ENCODE measurements around the gene GPR55. TPM values are rescaled to one million over a fixed set of nuclear protein-coding genes. Genes with fewer than 3 reads are reported as not detected.

GPR55 gene
- total and polyA plus RNA-seq, 10 of the 15 experiments (the other 5 are each of a cell fraction or from before 2014, with no cell fraction given): 2.1 to 30.1 (median 16.2) TPM

DNA sequence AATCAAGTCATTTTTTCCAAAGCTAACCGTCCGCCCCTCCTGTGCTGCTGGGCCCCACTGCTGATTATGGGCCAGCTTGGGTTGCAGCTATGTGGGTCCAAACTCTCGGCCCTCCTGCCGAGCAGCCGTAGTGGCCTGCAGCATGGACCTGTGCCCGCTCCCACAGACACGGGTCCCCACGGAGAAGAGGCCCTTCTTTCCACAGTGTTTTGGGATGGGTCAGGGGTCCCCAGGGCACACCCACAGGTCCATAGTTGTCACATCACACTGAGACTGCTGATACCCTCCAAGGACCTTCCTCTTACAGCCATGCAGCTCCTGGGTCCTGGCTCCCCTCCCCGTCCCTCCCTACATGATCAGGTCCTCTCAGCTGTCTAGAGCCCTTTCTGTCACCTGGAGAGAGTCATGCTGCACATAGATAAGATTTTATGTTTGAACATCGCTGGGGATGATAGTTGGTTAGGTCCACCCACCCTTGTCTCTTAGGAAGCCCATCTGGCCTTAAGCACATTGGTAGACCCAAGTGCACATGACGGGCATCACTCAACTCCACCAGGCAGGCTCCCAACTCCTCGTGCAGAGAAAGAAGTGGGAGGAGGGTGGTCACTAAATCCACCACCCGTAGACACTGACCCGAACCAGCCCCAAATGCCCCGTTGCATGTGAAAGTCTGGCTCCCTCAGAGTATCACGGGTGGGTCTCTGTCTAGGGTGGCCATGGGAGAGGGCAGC lies 17.5 kb downstream of the GPR55 start (continued):
- TF ChIP-seq, protein P1, sequence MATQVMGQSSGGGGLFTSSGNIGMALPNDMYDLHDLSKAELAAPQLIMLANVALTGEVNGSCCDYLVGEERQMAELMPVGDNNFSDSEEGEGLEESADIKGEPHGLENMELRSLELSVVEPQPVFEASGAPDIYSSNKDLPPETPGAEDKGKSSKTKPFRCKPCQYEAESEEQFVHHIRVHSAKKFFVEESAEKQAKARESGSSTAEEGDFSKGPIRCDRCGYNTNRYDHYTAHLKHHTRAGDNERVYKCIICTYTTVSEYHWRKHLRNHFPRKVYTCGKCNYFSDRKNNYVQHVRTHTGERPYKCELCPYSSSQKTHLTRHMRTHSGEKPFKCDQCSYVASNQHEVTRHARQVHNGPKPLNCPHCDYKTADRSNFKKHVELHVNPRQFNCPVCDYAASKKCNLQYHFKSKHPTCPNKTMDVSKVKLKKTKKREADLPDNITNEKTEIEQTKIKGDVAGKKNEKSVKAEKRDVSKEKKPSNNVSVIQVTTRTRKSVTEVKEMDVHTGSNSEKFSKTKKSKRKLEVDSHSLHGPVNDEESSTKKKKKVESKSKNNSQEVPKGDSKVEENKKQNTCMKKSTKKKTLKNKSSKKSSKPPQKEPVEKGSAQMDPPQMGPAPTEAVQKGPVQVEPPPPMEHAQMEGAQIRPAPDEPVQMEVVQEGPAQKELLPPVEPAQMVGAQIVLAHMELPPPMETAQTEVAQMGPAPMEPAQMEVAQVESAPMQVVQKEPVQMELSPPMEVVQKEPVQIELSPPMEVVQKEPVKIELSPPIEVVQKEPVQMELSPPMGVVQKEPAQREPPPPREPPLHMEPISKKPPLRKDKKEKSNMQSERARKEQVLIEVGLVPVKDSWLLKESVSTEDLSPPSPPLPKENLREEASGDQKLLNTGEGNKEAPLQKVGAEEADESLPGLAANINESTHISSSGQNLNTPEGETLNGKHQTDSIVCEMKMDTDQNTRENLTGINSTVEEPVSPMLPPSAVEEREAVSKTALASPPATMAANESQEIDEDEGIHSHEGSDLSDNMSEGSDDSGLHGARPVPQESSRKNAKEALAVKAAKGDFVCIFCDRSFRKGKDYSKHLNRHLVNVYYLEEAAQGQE (IDR thresholded peaks at IDR 0.05; ENCODE audit: low read depth, low read length): no peak
- TF ChIP-seq IKZF1 (conservative IDR thresholded peaks at IDR 0.05) (no peak), NBN (IDR thresholded peaks at IDR 0.05) (no peak), SRF (IDR thresholded peaks at IDR 0.05; ENCODE audit: low read depth in 2 of 2, low read length in 2 of 2) (no peak)

DNA sequence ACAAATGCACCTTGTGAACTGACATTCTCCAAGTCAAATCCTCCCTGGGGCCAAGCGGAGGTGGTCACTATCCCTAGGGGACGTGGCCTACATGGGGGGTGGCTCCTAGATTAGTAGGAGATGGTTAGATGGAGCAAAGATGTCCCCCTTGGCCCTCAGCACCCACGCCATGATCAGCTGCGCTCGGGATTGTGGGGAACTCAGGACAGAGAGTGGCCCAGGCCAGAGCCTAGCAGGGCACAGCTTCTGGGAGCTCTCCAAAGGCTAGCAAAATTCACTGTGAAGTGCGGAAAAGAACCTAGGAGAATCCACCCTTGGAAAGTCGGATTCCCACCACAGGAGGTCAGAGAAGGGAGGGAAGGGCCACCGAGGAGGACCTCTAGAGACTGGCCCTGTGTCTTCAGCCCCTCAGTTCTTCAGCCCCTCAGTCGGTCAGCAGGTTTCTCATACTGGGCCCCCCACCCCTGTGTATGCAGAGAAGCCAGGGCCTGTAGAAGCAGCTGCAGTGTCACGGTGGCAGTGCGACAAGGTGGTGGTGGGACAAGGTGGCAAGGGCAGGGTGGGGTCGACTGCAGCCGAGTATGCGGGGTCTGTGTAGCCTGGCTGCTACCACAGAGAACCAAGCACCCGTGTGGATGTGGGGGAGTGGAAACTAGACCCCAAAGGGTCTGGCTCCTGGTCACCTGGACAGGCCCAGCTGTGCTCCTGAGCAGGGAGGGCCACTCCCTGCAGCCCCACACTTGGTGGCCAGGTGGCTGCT lies 18.4 kb downstream of the GPR55 start:
- no peak for DNase-seq (ENCODE audit: low read depth, low spot score)

More for the DNA sequence above, 18.4 kb downstream of the GPR55 start:
- Histone ChIP-seq H3K4me2 (ENCODE audit: control insufficient read depth, insufficient read depth) (no peak overlapping the region), H3K27ac (ENCODE audit: control insufficient read depth, insufficient read depth) (no peak overlapping the region), H3K9me3 (replicated peaks; ENCODE audit: control insufficient read depth, insufficient read depth, low read length) (no peaks in the 10 kb centered on the region), H3K36me3 (ENCODE audit: control insufficient read depth in 2 of 2, insufficient read depth in 2 of 2, low read length in 1 of 2) (peaks cover 23 to 41% of the 10 kb centered on the region in 2 experiments), H3K27me3 (replicated peaks in 1 of 2; ENCODE audit: control insufficient read depth in 2 of 2, insufficient read depth in 2 of 2, low read length in 1 of 2) (no peaks in the 10 kb centered on the region), H3K79me2 (ENCODE audit: control insufficient read depth, insufficient read depth, low read length) (peaks cover 13% of the 10 kb centered on the region), H3K9ac (ENCODE audit: control insufficient read depth, insufficient read depth, low read length) (no peak overlapping the region), H2AFZ (ENCODE audit: control insufficient read depth, low read depth, low read length) (no peak overlapping the region), H3K4me1 (ENCODE audit: control insufficient read depth, insufficient read depth, low read length) (peaks cover 14% of the 10 kb centered on the region), H4K20me1 (ENCODE audit: control insufficient read depth, insufficient read depth) (peaks cover 4% of the 10 kb centered on the region; the same call in 1 of the 2 replicates), H3K4me3 (no peak overlapping the region)
- TF ChIP-seq POLR2A (IDR thresholded peaks at IDR 0.05; ENCODE audit: low read depth, low read length): peak; percentile 27; the same call in 1 of the 2 replicates
- no peak for TF ChIP-seq LARP7 (IDR thresholded peaks at IDR 0.05)
- TF ChIP-seq BRCA1 (IDR thresholded peaks at IDR 0.05; ENCODE audit: low read depth, low read length): no peak
- TF ChIP-seq, protein P2, sequence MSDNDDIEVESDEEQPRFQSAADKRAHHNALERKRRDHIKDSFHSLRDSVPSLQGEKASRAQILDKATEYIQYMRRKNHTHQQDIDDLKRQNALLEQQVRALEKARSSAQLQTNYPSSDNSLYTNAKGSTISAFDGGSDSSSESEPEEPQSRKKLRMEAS (IDR thresholded peaks at IDR 0.05; ENCODE audit: low read depth, low read length): no peak
- WGBS (ENCODE audit: insufficient coverage, insufficient replicate concordance, low lambda C conversion rate, missing lambda C conversion rate): 93% methylated on average over 15 of the region's 15 CpGs
- ATAC-seq (no peak), FAIRE-seq (no peak)
- CTCF ChIA-PET: interaction anchor here (1.0 to 3.9 kb wide), 7 partner anchors 17 to 146 kb away, joined by 3 to 29 read pairs (median 4); partner anchors contain the start of gene GPR55
- in situ Hi-C loops (cut with MboI): no loop called here
- POLR2A ChIA-PET: no interaction called here
- intact Hi-C loops (cut with micrococcal nuclease; ENCODE audit: unreplicated experiment): no loop called here
- SMC1A ChIA-PET (ENCODE audit: uncharacterized antibody, unreplicated experiment): interaction anchor here (1.3 to 10.6 kb wide), 3 partner anchors 11 to 82 kb away, joined by 3 to 122 read pairs (median 3); no protein-coding TSS in a partner anchor
- no TSS peak for BruUV-seq (replicated peaks)
- RAD21 ChIA-PET (ENCODE audit: unreplicated experiment): interaction anchor here (1.0 to 8.3 kb wide), 3 partner anchors 17 to 80 kb away, joined by 3 to 99 read pairs (median 58); partner anchors contain the start of gene GPR55
